HCT116 (cell line): ENCODE measurements around the gene NOS2. TPM values are rescaled to one million over a fixed set of nuclear protein-coding genes. Genes with fewer than 3 reads are reported as not detected.

ENCODE experiments used
- ATAC-seq: fragments of 200-7000 bp; cut with Tn5 transposase; 2 replicates; pipeline ENCODE4 v1.9.1; 2020; ENCODE audit warnings: mild to moderate bottlenecking, moderate library complexity
- BruUV-seq: library from RNA; stranded (reverse); fragments of 400-500 nt; replicated peaks from 2 replicates; lab custom pipeline; 2021; lab: Mats Ljungman, UMichigan
- CTCF ChIA-PET: fragments of 300-600 bp; sonication (Branson Sonifier 250); formaldehyde crosslinking; loops from one replicate; lab custom pipeline; 2021; ENCODE audit warnings: antibody characterized with exemption; lab: Charles Lee
- POLR2A ChIA-PET: fragments of 300-600, 350-600 bp; sonication (Branson Sonifier 250); formaldehyde crosslinking; loops from one replicate; lab custom pipeline; 2021; ENCODE audit warnings: antibody characterized with exemption; lab: Charles Lee
- RAD21 ChIA-PET, 2 experiments: fragments of 300-600 bp; sonication (Branson Sonifier 250); formaldehyde crosslinking; loops; one replicate each; lab custom pipeline; 2023; ENCODE audit warnings: low total read pairs in 2 of 2; ENCODE audit not compliant: uncharacterized antibody in 2 of 2, unreplicated experiment in 2 of 2, low non-redundant PET in 1 of 2; lab: Charles Lee
- DNase-seq: peaks from one replicate; pipeline ENCODE4 v3.0.0-alpha.2; 2010; ENCODE audit warnings: low read depth, low spot score
- H2AFZ ChIP-seq: fragments of 200-600 bp; shearing (Covaris generic), sonication (generic); 2 replicates; pipeline ENCODE4 v1.6.1; 2017; ENCODE audit warnings: low read depth, mixed run types, mixed read lengths, antibody characterized with exemption, low read length; ENCODE audit not compliant: poor library complexity, severe bottlenecking
- H3K27ac ChIP-seq: 2 replicates; pipeline ENCODE4 v1.5.1; 2012; ENCODE audit warnings: low read depth, low read length
- H3K27me3 ChIP-seq: fragments of 200-600 bp; sonication (generic); 2 replicates; pipeline ENCODE4 v1.6.1; 2016; ENCODE audit warnings: mixed run types, low read length, mixed read lengths; ENCODE audit not compliant: insufficient read depth
- H3K36me3 ChIP-seq, 2 experiments: fragments of 200-500 bp in 1 of 2; fragments of 200-600 bp in 1 of 2; sonication (Bioruptor generic) in 1 of 2; sonication (generic) in 1 of 2; 2 replicates each; pipeline versions ENCODE4 v1.5.1 to v1.6.1; 2014 to 2016; ENCODE audit warnings: low read length in 2 of 2, inconsistent platforms in 1 of 2, mixed read lengths in 1 of 2, mixed run types in 1 of 2; ENCODE audit not compliant: insufficient read depth in 2 of 2, control insufficient read depth in 1 of 2
- H3K4me1 ChIP-seq, 2 experiments: fragments of 200-600 bp in 1 of 2; sonication (generic) in 1 of 2; 2 replicates each; pipeline versions ENCODE4 v1.5.1 to v1.6.1; 2012 to 2017; ENCODE audit warnings: low read length in 2 of 2, inconsistent platforms in 1 of 2, mild to moderate bottlenecking in 1 of 2, mixed read lengths in 1 of 2, mixed run types in 1 of 2, moderate library complexity in 1 of 2; ENCODE audit not compliant: insufficient read depth in 2 of 2, control insufficient read depth in 1 of 2
- H3K4me2 ChIP-seq: fragments of 200-600 bp; sonication (generic); 2 replicates; pipeline ENCODE4 v1.6.1; 2017; ENCODE audit warnings: mixed run types, low read length, mixed read lengths
- H3K4me3 ChIP-seq, 2 experiments: fragments of 200-600 bp in 1 of 2; sonication (generic) in 1 of 2; replicated peaks in 1 of 2; 2 replicates each; pipeline ENCODE4 v1.5.1; 2011 to 2016; ENCODE audit warnings: low read length in 2 of 2, control low read depth in 1 of 2, low read depth in 1 of 2, mild to moderate bottlenecking in 1 of 2, mixed read lengths in 1 of 2, mixed run types in 1 of 2
- H3K79me2 ChIP-seq: fragments of 200-600 bp; sonication (generic); 2 replicates; pipeline ENCODE4 v1.6.1; 2017; ENCODE audit warnings: mild to moderate bottlenecking, mixed run types, low read length, moderate library complexity, mixed read lengths; ENCODE audit not compliant: insufficient read depth
- H3K9ac ChIP-seq: fragments of 200-600 bp; sonication (generic); 2 replicates; pipeline ENCODE4 v1.6.1; 2016; ENCODE audit warnings: low read length, mixed read lengths
- H3K9me2 ChIP-seq: fragments of 200-600 bp; sonication (generic), shearing (Covaris generic); 2 replicates; pipeline ENCODE4 v1.6.1; 2017; ENCODE audit warnings: mixed run types, mild to moderate bottlenecking, moderate library complexity; ENCODE audit not compliant: insufficient read depth
- H3K9me3 ChIP-seq, 2 experiments: fragments of 200-500 bp in 1 of 2; fragments of 200-600 bp in 1 of 2; sonication (Bioruptor generic) in 1 of 2; sonication (generic) in 1 of 2; 2 replicates each; pipeline ENCODE4 v1.6.1; 2014 to 2017; ENCODE audit warnings: low read length in 2 of 2, mixed read lengths in 2 of 2, inconsistent platforms in 1 of 2, low read depth in 1 of 2, mild to moderate bottlenecking in 1 of 2, mixed run types in 1 of 2, moderate library complexity in 1 of 2; ENCODE audit not compliant: control insufficient read depth in 1 of 2, insufficient read depth in 1 of 2
- H4K20me1 ChIP-seq: fragments of 200-600 bp; sonication (generic), shearing (Covaris generic); 2 replicates; pipeline ENCODE4 v1.6.1; 2017; ENCODE audit warnings: mixed run types, mild to moderate bottlenecking, moderate library complexity; ENCODE audit not compliant: insufficient read depth
- ATF3 ChIP-seq: IDR thresholded peaks from 2 replicates; pipeline ENCODE4 v1.6.1; 2012
- CBX3 ChIP-seq: IDR thresholded peaks from 2 replicates; pipeline ENCODE4 v1.6.1; 2012; ENCODE audit warnings: low read depth
- CTCF ChIP-seq, 3 experiments: fragments of 200-600 bp in 1 of 3; sonication (generic) in 1 of 3; IDR thresholded peaks in 2 of 3; conservative IDR thresholded peaks in 1 of 3; 2 replicates each; pipeline ENCODE4 v1.5.1; 2012 to 2017; ENCODE audit warnings: low read depth in 2 of 3, low read length in 2 of 3, antibody characterized with exemption in 1 of 3, borderline replicate concordance in 1 of 3, control low read depth in 1 of 3, mild to moderate bottlenecking in 1 of 3, mixed read lengths in 1 of 3, mixed run types in 1 of 3, moderate library complexity in 1 of 3; ENCODE audit not compliant: insufficient read depth in 1 of 3
- EGR1 ChIP-seq: IDR thresholded peaks from 2 replicates; pipeline ENCODE4 v1.6.1; 2012; ENCODE audit warnings: low read depth
- ELF1 ChIP-seq: IDR thresholded peaks from 2 replicates; pipeline ENCODE4 v1.6.1; 2012; ENCODE audit warnings: low read depth, borderline replicate concordance
- EZH2phosphoT487 ChIP-seq: fragments of 200-600 bp; IDR thresholded peaks from 2 replicates; pipeline ENCODE4 v1.6.1; 2018; ENCODE audit warnings: antibody characterized with exemption, borderline replicate concordance
- FOSL1 ChIP-seq: IDR thresholded peaks from 2 replicates; pipeline ENCODE4 v1.6.1; 2012; ENCODE audit warnings: low read depth
- JUND ChIP-seq: IDR thresholded peaks from 2 replicates; pipeline ENCODE4 v1.6.1; 2012
- MAX ChIP-seq: IDR thresholded peaks from 2 replicates; pipeline ENCODE4 v1.6.1; 2012
- POLR2A ChIP-seq: IDR thresholded peaks from 2 replicates; pipeline ENCODE4 v1.7.0; 2011; ENCODE audit warnings: borderline replicate concordance; ENCODE audit not compliant: insufficient read depth, insufficient read length; ENCODE audit errors: extremely low read depth
- POLR2AphosphoS5 ChIP-seq: IDR thresholded peaks from 2 replicates; pipeline ENCODE4 v1.6.1; 2011; ENCODE audit warnings: mild to moderate bottlenecking, low read depth, low read length, moderate library complexity
- RAD21 ChIP-seq: IDR thresholded peaks from 2 replicates; pipeline ENCODE4 v1.6.1; 2012; ENCODE audit warnings: low read depth, mild to moderate bottlenecking
- REST ChIP-seq: IDR thresholded peaks from 2 replicates; pipeline ENCODE4 v1.6.1; 2012; ENCODE audit warnings: low read depth
- SIN3A ChIP-seq: IDR thresholded peaks from 2 replicates; pipeline ENCODE4 v1.6.1; 2012; ENCODE audit warnings: low read depth
- YY1 ChIP-seq: IDR thresholded peaks from 2 replicates; pipeline ENCODE4 v1.6.1; 2011; ENCODE audit warnings: low read length, low read depth, moderate library complexity, mild to moderate bottlenecking; ENCODE audit not compliant: insufficient replicate concordance; ENCODE audit errors: extremely low read depth
- ZFX ChIP-seq: fragments of 450-650 bp; IDR thresholded peaks from 2 replicates; pipeline ENCODE4 v1.6.1; 2017
- ZNF274 ChIP-seq: fragments of 200-500 bp; sonication (Bioruptor generic); IDR thresholded peaks from 2 replicates; pipeline ENCODE4 v1.6.1; 2014; ENCODE audit warnings: mild to moderate bottlenecking, low read depth, low read length, inconsistent platforms
- intact Hi-C: fragments of 100-400 bp; cut with micrococcal nuclease; formaldehyde crosslinking; loops from 2 replicates; pipeline ENCODE4 v1.10.0; 2022
- total RNA-seq: library from RNA; stranded (reverse); gene quantifications from one replicate; pipeline ENCODE4 v1.2.1, GENCODE V29; 2021; ENCODE audit not compliant: unreplicated experiment

Gene NOS2
- total RNA-seq, 1 experiment from 2014 or later, result 0.07 TPM

GRCh38 chr17:27817731-27818130 lies 17.4 kb upstream of the NOS2 start:
- no peaks in the 10 kb centered on the region for H3K36me3 ChIP-seq
- H3K4me2 ChIP-seq, result no peak overlapping the region
- H3K27me3 ChIP-seq, result no peaks in the 10 kb centered on the region
- CTCF ChIA-PET, result no interaction called here
- H3K9ac ChIP-seq, result no peak overlapping the region
- RAD21 ChIA-PET, result no interaction called here
- peaks cover 0 to 5% of the 10 kb centered on the region in 2 experiments; a peak in 1 of 4 replicates for H3K4me1 ChIP-seq
- H4K20me1 ChIP-seq, result no peaks in the 10 kb centered on the region
- intact Hi-C loops, result no loop called here
- POLR2A ChIA-PET, result no interaction called here
- H2AFZ ChIP-seq, result no peak overlapping the region
- H3K9me3 ChIP-seq, result no peaks in the 10 kb centered on the region
- BruUV-seq, result no TSS peak
- TF ChIP-seq FOSL1, result no peak
- no peak for TF ChIP-seq EGR1
- TF ChIP-seq ZFX, result no peak
- TF ChIP-seq CBX3, result no peak
- TF ChIP-seq POLR2AphosphoS5, result no peak
- TF ChIP-seq RAD21, result no peak
- no peak for TF ChIP-seq EZH2phosphoT487
- TF ChIP-seq ATF3, result no peak
- no peak for TF ChIP-seq REST
- no peak for TF ChIP-seq CTCF (IDR thresholded peaks at IDR 0.05 in 2 of 3, conservative IDR thresholded peaks at IDR 0.05 in 1 of 3; ENCODE audit: borderline replicate concordance in 1 of 3, insufficient read depth in 1 of 3, low read depth in 2 of 3, low read length in 2 of 3)
- TF ChIP-seq POLR2A, result no peak
- no peak for TF ChIP-seq JUND
- TF ChIP-seq YY1, result no peak
- TF ChIP-seq ZNF274, result no peak
- TF ChIP-seq MAX, result no peak
- no peak for TF ChIP-seq ELF1
- no peak for TF ChIP-seq SIN3A
- TF ChIP-seq, all 23 proteins: peak for 0
- no peak overlapping the region for H3K4me3 ChIP-seq
- ATAC-seq, result no peak
- no peak overlapping the region for H3K27ac ChIP-seq
- H3K79me2 ChIP-seq, result no peaks in the 10 kb centered on the region
- no peak for DNase-seq
- H3K9me2 ChIP-seq, result no peaks in the 10 kb centered on the region
